Measurements from ENCODE around the gene ZDHHC4. TPM values are rescaled to one million over a fixed set of nuclear protein-coding genes. Genes with fewer than 3 reads are reported as not detected.

ZDHHC4 gene
- total RNA-seq, 1 donor from 2014 or later, result 63.5 TPM

DNA sequence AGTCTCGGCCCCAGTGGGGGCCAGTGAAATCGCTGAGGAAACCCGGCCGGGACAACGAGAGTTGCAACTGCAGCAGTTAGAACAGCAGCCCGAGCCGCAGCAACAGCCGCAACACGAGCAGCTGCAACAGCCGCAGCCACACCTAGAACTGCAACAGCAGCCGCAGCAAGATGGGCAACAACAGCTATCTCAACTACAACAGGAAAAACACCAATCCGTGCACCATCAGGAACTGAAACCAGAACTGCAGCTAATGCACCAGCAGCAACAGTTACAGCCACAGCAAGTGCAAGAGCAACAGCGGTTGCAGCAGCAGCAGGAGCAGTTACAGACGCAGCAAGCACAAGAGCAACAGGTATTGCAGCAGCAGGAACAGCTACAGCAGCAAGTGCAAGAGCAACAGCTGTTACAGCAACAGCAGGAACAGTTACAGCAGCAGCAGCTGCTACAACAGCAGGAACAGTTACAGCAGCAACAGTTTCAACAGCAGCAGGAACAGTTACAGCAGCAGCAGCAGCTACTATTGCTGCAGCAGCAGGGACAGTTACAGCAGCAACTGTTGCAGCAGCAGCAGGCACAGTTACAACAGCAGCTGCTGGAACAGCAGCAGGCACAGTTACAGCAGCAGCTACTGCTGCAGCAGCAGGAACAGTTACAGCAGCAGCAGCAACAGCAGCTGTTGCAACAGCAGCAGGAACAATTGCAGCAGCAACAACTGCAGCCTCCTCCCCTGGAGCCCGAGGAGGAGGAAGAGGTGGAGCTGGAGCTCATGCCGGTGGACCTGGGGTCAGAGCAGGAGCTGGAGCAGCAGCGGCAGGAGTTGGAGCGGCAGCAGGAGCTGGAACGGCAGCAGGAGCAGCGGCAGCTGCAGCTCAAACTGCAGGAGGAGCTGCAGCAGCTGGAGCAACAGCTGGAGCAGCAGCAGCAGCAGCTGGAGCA lies 44.2 kb downstream of the ZDHHC4 start:
- Mint-ChIP-seq H3K36me3 (ENCODE audit: unreplicated experiment) (peaks cover 23% of the 10 kb centered on the region), H3K9me3 (ENCODE audit: unreplicated experiment) (no peaks in the 10 kb centered on the region), H3K27ac (ENCODE audit: unreplicated experiment) (no peak overlapping the region)

DNA sequence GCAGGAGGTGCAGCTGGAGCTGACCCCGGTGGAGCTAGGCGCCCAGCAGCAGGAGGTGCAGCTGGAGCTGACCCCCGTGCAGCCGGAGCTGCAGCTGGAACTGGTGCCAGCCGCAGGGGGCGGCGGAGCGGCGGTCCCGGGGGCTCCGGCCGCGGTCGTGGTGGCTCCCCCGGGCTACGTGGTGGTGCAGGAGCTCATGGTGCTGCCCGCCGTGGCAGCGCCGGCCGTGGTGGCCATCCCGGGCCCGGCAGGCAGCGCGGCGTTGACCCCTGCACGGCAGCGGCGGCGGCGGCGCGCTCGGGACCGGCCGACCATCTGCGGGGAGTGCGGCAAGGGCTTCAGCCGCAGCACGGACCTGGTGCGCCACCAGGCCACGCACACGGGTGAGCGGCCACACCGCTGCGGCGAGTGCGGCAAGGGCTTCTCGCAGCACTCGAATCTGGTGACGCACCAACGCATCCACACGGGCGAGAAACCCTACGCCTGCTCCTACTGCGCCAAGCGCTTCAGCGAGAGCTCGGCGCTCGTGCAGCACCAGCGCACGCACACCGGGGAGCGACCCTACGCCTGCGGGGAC lies 45.0 kb downstream of the ZDHHC4 start:
- TF ChIP-seq, protein P1, sequence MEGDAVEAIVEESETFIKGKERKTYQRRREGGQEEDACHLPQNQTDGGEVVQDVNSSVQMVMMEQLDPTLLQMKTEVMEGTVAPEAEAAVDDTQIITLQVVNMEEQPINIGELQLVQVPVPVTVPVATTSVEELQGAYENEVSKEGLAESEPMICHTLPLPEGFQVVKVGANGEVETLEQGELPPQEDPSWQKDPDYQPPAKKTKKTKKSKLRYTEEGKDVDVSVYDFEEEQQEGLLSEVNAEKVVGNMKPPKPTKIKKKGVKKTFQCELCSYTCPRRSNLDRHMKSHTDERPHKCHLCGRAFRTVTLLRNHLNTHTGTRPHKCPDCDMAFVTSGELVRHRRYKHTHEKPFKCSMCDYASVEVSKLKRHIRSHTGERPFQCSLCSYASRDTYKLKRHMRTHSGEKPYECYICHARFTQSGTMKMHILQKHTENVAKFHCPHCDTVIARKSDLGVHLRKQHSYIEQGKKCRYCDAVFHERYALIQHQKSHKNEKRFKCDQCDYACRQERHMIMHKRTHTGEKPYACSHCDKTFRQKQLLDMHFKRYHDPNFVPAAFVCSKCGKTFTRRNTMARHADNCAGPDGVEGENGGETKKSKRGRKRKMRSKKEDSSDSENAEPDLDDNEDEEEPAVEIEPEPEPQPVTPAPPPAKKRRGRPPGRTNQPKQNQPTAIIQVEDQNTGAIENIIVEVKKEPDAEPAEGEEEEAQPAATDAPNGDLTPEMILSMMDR (IDR thresholded peaks at IDR 0.05), result no peak
- H3K27me3 Mint-ChIP-seq (ENCODE audit: unreplicated experiment), result no peaks in the 10 kb centered on the region
- H3K4me1 Mint-ChIP-seq (ENCODE audit: unreplicated experiment), result no peaks in the 10 kb centered on the region
- no peaks in the 10 kb centered on the region for H3K9me3 Mint-ChIP-seq (ENCODE audit: unreplicated experiment)
- peaks cover 22% of the 10 kb centered on the region for H3K36me3 Mint-ChIP-seq (ENCODE audit: unreplicated experiment)
- H3K4me3 Mint-ChIP-seq (ENCODE audit: unreplicated experiment), result no peak overlapping the region
- H3K27ac Mint-ChIP-seq (ENCODE audit: unreplicated experiment), result no peak overlapping the region
- DNase-seq (ENCODE audit: extremely low spot score, unreplicated experiment), result no peak

More for the DNA sequence above, 44.2 kb downstream of the ZDHHC4 start:
- Mint-ChIP-seq H3K27me3 (ENCODE audit: unreplicated experiment) (no peaks in the 10 kb centered on the region), H3K4me1 (ENCODE audit: unreplicated experiment) (peaks cover 1% of the 10 kb centered on the region), H3K4me3 (ENCODE audit: unreplicated experiment) (no peak overlapping the region)
- DNase-seq (ENCODE audit: extremely low spot score, unreplicated experiment), result no peak
- TF ChIP-seq, protein P1 (IDR thresholded peaks at IDR 0.05), result no peak

DNA sequence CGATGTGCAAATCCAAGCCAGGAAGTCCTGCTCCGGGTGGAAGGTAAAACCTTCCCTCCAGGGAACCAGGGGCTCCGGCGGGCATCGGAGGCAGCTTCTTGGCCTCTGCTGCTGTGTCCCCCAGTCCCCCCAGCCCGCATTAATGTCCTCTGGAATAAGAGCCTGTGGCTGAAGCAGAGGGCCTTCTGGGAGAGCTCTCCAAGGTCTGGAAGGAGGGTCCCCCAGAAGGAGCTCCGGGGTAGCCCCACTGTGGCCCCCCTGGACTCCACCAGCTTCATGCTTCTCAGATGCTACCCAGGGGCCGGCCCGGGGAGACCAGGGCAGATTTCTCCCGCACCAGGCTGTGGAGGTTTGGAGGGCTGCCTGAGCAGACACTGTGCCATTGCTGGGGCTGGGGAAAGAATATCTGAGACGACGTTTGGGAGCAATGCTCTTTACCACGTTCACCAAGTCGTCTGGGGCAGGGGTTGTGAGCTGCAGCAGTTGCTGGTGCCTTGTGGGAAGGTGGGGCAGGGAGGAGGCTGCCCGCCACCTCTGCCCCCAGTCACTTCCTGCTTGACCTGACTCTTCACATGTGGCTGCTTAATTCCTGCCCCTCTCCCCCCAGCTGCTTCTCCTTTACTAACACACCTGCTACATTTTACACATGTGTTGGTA lies 46.5 kb downstream of the ZDHHC4 start:
- Mint-ChIP-seq H3K36me3 (ENCODE audit: unreplicated experiment) (peaks cover 17% of the 10 kb centered on the region), H3K27me3 (ENCODE audit: unreplicated experiment) (no peaks in the 10 kb centered on the region), H3K27ac (ENCODE audit: unreplicated experiment) (no peak overlapping the region), H3K4me1 (ENCODE audit: unreplicated experiment) (no peaks in the 10 kb centered on the region), H3K4me3 (ENCODE audit: unreplicated experiment) (no peak overlapping the region), H3K9me3 (ENCODE audit: unreplicated experiment) (no peaks in the 10 kb centered on the region)
- TF ChIP-seq, protein P1 (IDR thresholded peaks at IDR 0.05), result no peak
- DNase-seq (ENCODE audit: extremely low spot score, unreplicated experiment), result no peak

DNA sequence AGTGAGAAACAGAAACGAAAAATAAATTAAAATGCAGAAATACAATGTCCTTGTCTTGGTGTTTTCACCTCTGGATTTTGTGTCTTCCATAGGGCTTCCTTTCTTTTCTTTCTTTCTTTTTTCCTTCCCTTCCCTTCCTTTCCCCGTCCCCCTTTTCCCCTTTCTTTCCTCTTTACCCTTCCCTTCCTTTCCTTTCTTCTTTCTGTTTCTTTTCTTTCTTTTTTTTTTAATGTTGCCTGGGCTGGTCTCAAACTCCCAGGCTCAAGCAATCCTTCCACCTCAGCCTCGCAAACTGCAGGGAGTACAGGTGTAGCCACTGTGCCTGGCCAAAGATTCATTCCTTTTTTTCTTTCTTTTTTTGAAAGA lies 47.0 kb downstream of the ZDHHC4 start:
- no peak for DNase-seq (ENCODE audit: extremely low spot score, unreplicated experiment)
- TF ChIP-seq, protein P1 (IDR thresholded peaks at IDR 0.05), result no peak
- no peaks in the 10 kb centered on the region for H3K4me1 Mint-ChIP-seq (ENCODE audit: unreplicated experiment)
- no peak overlapping the region for H3K27ac Mint-ChIP-seq (ENCODE audit: unreplicated experiment)
- H3K4me3 Mint-ChIP-seq (ENCODE audit: unreplicated experiment), result no peak overlapping the region
- H3K36me3 Mint-ChIP-seq (ENCODE audit: unreplicated experiment), result peaks cover 16% of the 10 kb centered on the region
- no peaks in the 10 kb centered on the region for H3K27me3 Mint-ChIP-seq (ENCODE audit: unreplicated experiment)
- H3K9me3 Mint-ChIP-seq (ENCODE audit: unreplicated experiment), result no peaks in the 10 kb centered on the region

DNA sequence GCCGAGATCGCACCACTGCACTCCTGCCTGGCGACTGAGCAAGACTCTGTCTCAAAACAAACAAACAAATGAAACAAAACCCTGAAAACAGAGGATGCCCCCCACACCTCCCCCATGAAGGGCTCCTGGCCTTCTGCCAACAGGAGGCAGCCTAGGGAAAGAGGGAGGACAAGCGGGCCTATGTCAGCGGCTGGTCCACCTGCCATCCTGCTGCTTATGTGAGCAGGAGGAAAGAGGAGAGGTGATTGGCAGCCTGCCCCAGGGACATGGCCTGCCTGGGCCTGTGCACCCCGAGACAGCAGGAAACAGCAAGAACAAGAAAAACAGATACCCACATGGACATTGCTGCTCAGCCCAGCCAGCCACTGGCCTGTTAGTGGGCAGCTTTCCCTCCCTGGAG lies 50.8 kb downstream of the ZDHHC4 start:
- H3K4me3 Mint-ChIP-seq (ENCODE audit: unreplicated experiment), result no peak overlapping the region
- peaks cover 6% of the 10 kb centered on the region for H3K36me3 Mint-ChIP-seq (ENCODE audit: unreplicated experiment)
- DNase-seq (ENCODE audit: extremely low spot score, unreplicated experiment), result no peak
- H3K27me3 Mint-ChIP-seq (ENCODE audit: unreplicated experiment), result no peaks in the 10 kb centered on the region
- no peaks in the 10 kb centered on the region for H3K4me1 Mint-ChIP-seq (ENCODE audit: unreplicated experiment)
- TF ChIP-seq, protein P1 (IDR thresholded peaks at IDR 0.05), result no peak
- H3K9me3 Mint-ChIP-seq (ENCODE audit: unreplicated experiment), result no peaks in the 10 kb centered on the region
- H3K27ac Mint-ChIP-seq (ENCODE audit: unreplicated experiment), result no peak overlapping the region
